ENCODE data around the gene LRRC75B.

The LRRC75B gene

GRCh38 chr22:24555165-24556039 is 37.5 kb downstream of the LRRC75B start, which contains the start of gene SNRPD3 (continued):
- TF ChIP-seq ZNF555 (tag by site-specific recombination; conservative IDR thresholded peaks at IDR 0.05) = no peak
- TF ChIP-seq ZNF23 (tag by site-specific recombination; IDR thresholded peaks at IDR 0.05; ENCODE audit: borderline replicate concordance) = no peak
- no peak for TF ChIP-seq ZNF626 (tag by site-specific recombination; IDR thresholded peaks at IDR 0.05)
- peak; percentile 79 for TF ChIP-seq ZNF518A (tag by site-specific recombination; conservative IDR thresholded peaks at IDR 0.05; ENCODE audit: low read depth)
- no peak for TF ChIP-seq HOXC10 (CRISPR knock-in tag; IDR thresholded peaks at IDR 0.05)
- peak; percentile 79 for TF ChIP-seq ZNF580 (tag by site-specific recombination; IDR thresholded peaks at IDR 0.05)
- peak; percentile 56 for TF ChIP-seq GLIS2 (tag by site-specific recombination; IDR thresholded peaks at IDR 0.05)
- TF ChIP-seq ZFP37 (tag by site-specific recombination; IDR thresholded peaks at IDR 0.05) = peak; percentile 98
- TF ChIP-seq HOXA7 (CRISPR knock-in tag; IDR thresholded peaks at IDR 0.05; ENCODE audit: borderline replicate concordance) = peak; percentile 20; the same call in 1 of the 2 replicates
- peak; percentile 95 for TF ChIP-seq ZBTB17 (tag by site-specific recombination; IDR thresholded peaks at IDR 0.05)
- TF ChIP-seq, protein P1, sequence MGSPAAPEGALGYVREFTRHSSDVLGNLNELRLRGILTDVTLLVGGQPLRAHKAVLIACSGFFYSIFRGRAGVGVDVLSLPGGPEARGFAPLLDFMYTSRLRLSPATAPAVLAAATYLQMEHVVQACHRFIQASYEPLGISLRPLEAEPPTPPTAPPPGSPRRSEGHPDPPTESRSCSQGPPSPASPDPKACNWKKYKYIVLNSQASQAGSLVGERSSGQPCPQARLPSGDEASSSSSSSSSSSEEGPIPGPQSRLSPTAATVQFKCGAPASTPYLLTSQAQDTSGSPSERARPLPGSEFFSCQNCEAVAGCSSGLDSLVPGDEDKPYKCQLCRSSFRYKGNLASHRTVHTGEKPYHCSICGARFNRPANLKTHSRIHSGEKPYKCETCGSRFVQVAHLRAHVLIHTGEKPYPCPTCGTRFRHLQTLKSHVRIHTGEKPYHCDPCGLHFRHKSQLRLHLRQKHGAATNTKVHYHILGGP (tag by site-specific recombination; IDR thresholded peaks at IDR 0.05) = peak; percentile 44; the same call in 1 of the 2 replicates
- TF ChIP-seq, protein P2, sequence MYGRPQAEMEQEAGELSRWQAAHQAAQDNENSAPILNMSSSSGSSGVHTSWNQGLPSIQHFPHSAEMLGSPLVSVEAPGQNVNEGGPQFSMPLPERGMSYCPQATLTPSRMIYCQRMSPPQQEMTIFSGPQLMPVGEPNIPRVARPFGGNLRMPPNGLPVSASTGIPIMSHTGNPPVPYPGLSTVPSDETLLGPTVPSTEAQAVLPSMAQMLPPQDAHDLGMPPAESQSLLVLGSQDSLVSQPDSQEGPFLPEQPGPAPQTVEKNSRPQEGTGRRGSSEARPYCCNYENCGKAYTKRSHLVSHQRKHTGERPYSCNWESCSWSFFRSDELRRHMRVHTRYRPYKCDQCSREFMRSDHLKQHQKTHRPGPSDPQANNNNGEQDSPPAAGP (tag by site-specific recombination; IDR thresholded peaks at IDR 0.05) = peak; percentile 95
- TF ChIP-seq ZNF132 (tag by site-specific recombination; IDR thresholded peaks at IDR 0.05; ENCODE audit: borderline replicate concordance) = no peak
- TF ChIP-seq ZFP3 (tag by site-specific recombination; IDR thresholded peaks at IDR 0.05; ENCODE audit: low read depth) = no peak
- TF ChIP-seq, protein P3, sequence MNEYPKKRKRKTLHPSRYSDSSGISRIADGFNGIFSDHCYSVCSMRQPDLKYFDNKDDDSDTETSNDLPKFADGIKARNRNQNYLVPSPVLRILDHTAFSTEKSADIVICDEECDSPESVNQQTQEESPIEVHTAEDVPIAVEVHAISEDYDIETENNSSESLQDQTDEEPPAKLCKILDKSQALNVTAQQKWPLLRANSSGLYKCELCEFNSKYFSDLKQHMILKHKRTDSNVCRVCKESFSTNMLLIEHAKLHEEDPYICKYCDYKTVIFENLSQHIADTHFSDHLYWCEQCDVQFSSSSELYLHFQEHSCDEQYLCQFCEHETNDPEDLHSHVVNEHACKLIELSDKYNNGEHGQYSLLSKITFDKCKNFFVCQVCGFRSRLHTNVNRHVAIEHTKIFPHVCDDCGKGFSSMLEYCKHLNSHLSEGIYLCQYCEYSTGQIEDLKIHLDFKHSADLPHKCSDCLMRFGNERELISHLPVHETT (tag by site-specific recombination; IDR thresholded peaks at IDR 0.05) = peak; percentile 97
- TF ChIP-seq ZNF416 (tag by site-specific recombination; IDR thresholded peaks at IDR 0.05) = no peak
- peak; percentile 87 for TF ChIP-seq ZNF121 (tag by site-specific recombination; IDR thresholded peaks at IDR 0.05)
- peak; percentile 90 for TF ChIP-seq ZNF24 (tag by site-specific recombination; IDR thresholded peaks at IDR 0.05)
- peak; percentile 23; the same call in 1 of the 2 replicates for TF ChIP-seq ZNF600 (tag by site-specific recombination; IDR thresholded peaks at IDR 0.05)
- TF ChIP-seq ZNF19 (tag by site-specific recombination; IDR thresholded peaks at IDR 0.05; ENCODE audit: low read depth) = no peak
- no peak for TF ChIP-seq ZNF214 (tag by site-specific recombination; IDR thresholded peaks at IDR 0.05; ENCODE audit: borderline replicate concordance)
- TF ChIP-seq ZNF274 (IDR thresholded peaks at IDR 0.05; ENCODE audit: low read length) = no peak
- TF ChIP-seq ZNF274 (tag by site-specific recombination; IDR thresholded peaks at IDR 0.05; ENCODE audit: borderline replicate concordance) = no peak
- TF ChIP-seq ZBTB49 (tag by site-specific recombination; IDR thresholded peaks at IDR 0.05; ENCODE audit: low read depth) = no peak
- TF ChIP-seq ZNF157 (tag by site-specific recombination; IDR thresholded peaks at IDR 0.05) = no peak
- TF ChIP-seq, protein P4, sequence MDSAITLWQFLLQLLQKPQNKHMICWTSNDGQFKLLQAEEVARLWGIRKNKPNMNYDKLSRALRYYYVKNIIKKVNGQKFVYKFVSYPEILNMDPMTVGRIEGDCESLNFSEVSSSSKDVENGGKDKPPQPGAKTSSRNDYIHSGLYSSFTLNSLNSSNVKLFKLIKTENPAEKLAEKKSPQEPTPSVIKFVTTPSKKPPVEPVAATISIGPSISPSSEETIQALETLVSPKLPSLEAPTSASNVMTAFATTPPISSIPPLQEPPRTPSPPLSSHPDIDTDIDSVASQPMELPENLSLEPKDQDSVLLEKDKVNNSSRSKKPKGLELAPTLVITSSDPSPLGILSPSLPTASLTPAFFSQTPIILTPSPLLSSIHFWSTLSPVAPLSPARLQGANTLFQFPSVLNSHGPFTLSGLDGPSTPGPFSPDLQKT (IDR thresholded peaks at IDR 0.05; ENCODE audit: borderline replicate concordance, low read depth, low read length) = no peak; the same call in 1 of the 2 replicates

Data from HEK293 (cell line).